H7 (cell line): ENCODE data around the gene KRTAP10-9. TPM values are rescaled to one million over a fixed set of nuclear protein-coding genes. Genes with fewer than 3 reads are reported as not detected.
"Not testable (repeated sequence)": the region's sequence is repeated elsewhere in the genome, so short reads cannot be mapped to it uniquely, and the experiment has no call there.

Experiments used
- DNase-seq: peaks from one replicate; pipeline ENCODE4 v3.0.0; 2012
- H3K27me3 ChIP-seq: 2 replicates; pipeline ENCODE4 v1.6.0; 2011; ENCODE audit warnings: mild to moderate bottlenecking, low read length; ENCODE audit not compliant: control insufficient read depth, insufficient read depth
- H3K36me3 ChIP-seq: replicated peaks from 2 replicates; pipeline ENCODE4 v1.5.1; 2011; ENCODE audit warnings: low read length; ENCODE audit not compliant: control insufficient read depth, insufficient read depth
- H3K4me3 ChIP-seq: 2 replicates; pipeline ENCODE4 v1.5.1; 2011; ENCODE audit warnings: low read depth, mild to moderate bottlenecking, control low read depth, low read length, moderate library complexity; ENCODE audit not compliant: insufficient read depth
- total RNA-seq: library from RNA; depleted of rRNA; stranded (reverse); fragments of >200 nt; shearing (Covaris generic); gene quantifications from 2 replicates; pipeline ENCODE4 v1.2.3, GENCODE V29; 2014

The KRTAP10-9 gene
- total RNA-seq, 1 experiment from 2014 or later: not detected

- H3K36me3 ChIP-seq, H3K4me3 ChIP-seq, H3K27me3 ChIP-seq, DNase-seq: not testable (repeated sequence)
Observed at GRCh38 chr21:44590897-44591800, 35.7 kb upstream of the KRTAP10-9 start.

GRCh38 chr21:44591801-44592130, 35.1 kb upstream of the KRTAP10-9 start:
- not testable (repeated sequence) for DNase-seq, H3K36me3 ChIP-seq, H3K4me3 ChIP-seq, H3K27me3 ChIP-seq

GRCh38 chr21:44592446-44593311, 34.2 kb upstream of the KRTAP10-9 start, which contains the start of gene KRTAP10-6:
KRTAP10-6 (minus strand) TSS chr21:44592505; CDS start chr21:44592484, 21 bp downstream.
- Histone ChIP-seq H3K27me3 (no peaks in the 10 kb centered on the region), H3K36me3 (no peaks in the 10 kb centered on the region), H3K4me3 (no peak within 1 kb of the TSS)
- DNase-seq: peak; percentile 57

- no peak for DNase-seq
Observed at GRCh38 chr21:44593598-44594405, 33.1 kb upstream of the KRTAP10-9 start.

GRCh38 chr21:44594406-44594916, 32.4 kb upstream of the KRTAP10-9 start:
- Histone ChIP-seq H3K36me3 (no peaks in the 10 kb centered on the region), H3K4me3 (no peak overlapping the region), H3K27me3 (no peaks in the 10 kb centered on the region)
- no peak for DNase-seq

More at GRCh38 chr21:44593598-44594405, 33.1 kb upstream of the KRTAP10-9 start:
- no peaks in the 10 kb centered on the region for H3K36me3 ChIP-seq
- H3K27me3 ChIP-seq: no peaks in the 10 kb centered on the region
- H3K4me3 ChIP-seq: no peak overlapping the region

GRCh38 chr21:44595524-44595923, 31.4 kb upstream of the KRTAP10-9 start:
- no peaks in the 10 kb centered on the region for H3K27me3 ChIP-seq
- no peak for DNase-seq
- H3K4me3 ChIP-seq: no peak overlapping the region
- H3K36me3 ChIP-seq: no peaks in the 10 kb centered on the region

DNA sequence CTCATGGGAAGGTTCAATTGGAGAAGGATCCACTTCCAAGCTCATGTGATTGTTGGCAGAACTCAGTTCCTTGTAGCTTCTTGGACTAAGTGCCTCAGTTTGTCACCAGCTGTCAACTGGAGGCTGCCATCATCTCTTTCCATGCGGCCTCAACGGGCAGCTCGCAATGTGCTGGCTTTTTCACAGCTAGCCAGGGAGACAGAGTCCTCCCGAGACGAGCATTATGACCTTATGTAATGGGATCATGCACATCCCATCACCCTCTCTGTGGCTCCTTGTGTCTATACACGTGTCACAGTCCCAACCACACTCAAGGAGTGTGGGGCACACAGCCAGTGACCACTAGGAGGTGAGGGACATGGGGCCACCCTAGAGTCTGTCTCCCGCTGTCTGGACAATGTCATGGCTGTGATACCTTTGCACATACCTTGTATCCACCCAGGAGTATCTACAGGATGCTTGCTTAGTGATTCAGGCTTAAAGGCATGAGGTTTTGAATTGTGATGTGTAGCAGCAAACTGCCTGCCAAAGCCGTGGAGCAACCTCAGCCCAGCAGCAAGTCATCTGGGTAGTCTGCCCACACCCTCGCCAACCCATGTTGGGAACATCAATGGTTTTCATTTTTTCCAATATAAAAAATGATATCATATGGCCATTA, 30.7 kb upstream of the KRTAP10-9 start:
- H3K4me3 ChIP-seq: no peak overlapping the region
- no peaks in the 10 kb centered on the region for H3K36me3 ChIP-seq
- DNase-seq: no peak
- no peaks in the 10 kb centered on the region for H3K27me3 ChIP-seq

- Histone ChIP-seq H3K36me3 (no peaks in the 10 kb centered on the region), H3K27me3 (no peaks in the 10 kb centered on the region), H3K4me3 (no peak overlapping the region)
- DNase-seq: peak; percentile 43
Observed at GRCh38 chr21:44598061-44598460, 28.8 kb upstream of the KRTAP10-9 start.

GRCh38 chr21:44599264-44600029, 27.4 kb upstream of the KRTAP10-9 start:
- Histone ChIP-seq H3K27me3 (no peaks in the 10 kb centered on the region), H3K36me3 (no peaks in the 10 kb centered on the region), H3K4me3 (no peak overlapping the region)
- no peak for DNase-seq

DNA sequence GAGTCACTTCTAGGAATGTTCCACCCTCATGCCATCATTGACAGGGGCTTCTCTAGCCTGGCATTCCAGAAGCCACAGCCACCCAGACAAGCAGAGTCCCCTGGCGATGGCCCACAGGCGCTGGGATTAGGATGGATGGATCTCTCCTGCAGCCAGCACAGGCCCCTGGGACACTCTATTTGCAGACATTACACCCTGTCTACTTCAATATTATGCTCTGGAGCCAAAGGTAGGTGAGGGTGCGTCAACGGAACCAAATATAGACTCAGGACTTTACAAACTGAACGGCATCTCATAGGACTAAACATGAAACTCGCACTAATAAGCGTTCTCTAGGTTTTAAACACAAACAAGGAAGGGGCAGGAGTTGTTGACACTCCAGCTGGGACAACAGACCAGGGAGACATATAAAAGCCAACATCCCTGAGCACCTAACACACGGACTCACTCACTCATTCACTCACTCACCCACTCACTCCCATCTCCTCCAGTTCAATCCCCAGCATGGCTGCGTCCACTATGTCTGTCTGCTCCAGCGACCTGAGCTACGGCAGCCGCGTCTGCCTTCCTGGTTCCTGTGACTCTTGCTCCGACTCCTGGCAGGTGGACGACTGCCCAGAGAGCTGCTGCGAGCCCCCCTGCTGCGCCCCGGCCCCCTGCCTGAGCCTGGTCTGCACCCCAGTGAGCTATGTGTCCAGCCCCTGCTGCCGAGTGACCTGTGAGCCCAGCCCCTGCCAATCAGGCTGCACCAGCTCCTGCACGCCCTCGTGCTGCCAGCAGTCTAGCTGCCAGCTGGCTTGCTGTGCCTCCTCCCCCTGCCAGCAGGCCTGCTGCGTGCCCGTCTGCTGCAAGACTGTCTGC, 26.5 kb upstream of the KRTAP10-9 start, which contains the start of gene KRTAP10-7:
Gene KRTAP10-7, plus strand, starts transcription at position 480 of the 861 bp plus-strand sequence. Its CDS starts 25 bp downstream, at position 505.
- not testable (repeated sequence) for H3K4me3 ChIP-seq, H3K27me3 ChIP-seq, H3K36me3 ChIP-seq, DNase-seq

- not testable (repeated sequence) for H3K36me3 ChIP-seq, H3K4me3 ChIP-seq, H3K27me3 ChIP-seq, DNase-seq
Observed at GRCh38 chr21:44601091-44601490, 25.8 kb upstream of the KRTAP10-9 start.
